GM12878 (cell line): ENCODE measurements around the gene CSRNP2. TPM values are rescaled to one million over a fixed set of nuclear protein-coding genes. Genes with fewer than 3 reads are reported as not detected.

ENCODE experiments used
- CREM ChIP-seq: IDR thresholded peaks from 2 replicates; pipeline ENCODE4 v1.6.1; 2014; ENCODE audit warnings: antibody characterized with exemption, low read depth
- CTCF ChIP-seq, 3 experiments: IDR thresholded peaks in 2 of 3; conservative IDR thresholded peaks in 1 of 3; 2 replicates each; pipeline ENCODE4 v1.5.1; 2011; ENCODE audit warnings: low read depth in 3 of 3, low read length in 3 of 3, mild to moderate bottlenecking in 3 of 3, control low read depth in 2 of 3, moderate library complexity in 2 of 3, inconsistent platforms in 1 of 3, mixed read lengths in 1 of 3; ENCODE audit not compliant: control insufficient read depth in 2 of 3, insufficient read depth in 1 of 3; ENCODE audit errors: extremely low read depth in 1 of 3
- ELK1 ChIP-seq: IDR thresholded peaks from 2 replicates; pipeline ENCODE4 v1.6.1; 2012; ENCODE audit warnings: low read depth, low read length, improper control_type of control experiment
- GABPA ChIP-seq: IDR thresholded peaks from 2 replicates; pipeline ENCODE4 v1.6.1; 2014; ENCODE audit warnings: antibody characterized with exemption, low read depth, mild to moderate bottlenecking, inconsistent platforms
- GATAD2B ChIP-seq: fragments of 450-650 bp; conservative IDR thresholded peaks from 2 replicates; pipeline ENCODE4 v1.6.1; 2017; ENCODE audit warnings: low read depth, mild to moderate bottlenecking, moderate library complexity
- HCFC1 ChIP-seq: fragments of 150-350 bp; IDR thresholded peaks from 2 replicates; pipeline ENCODE4 v1.6.1; 2014; ENCODE audit warnings: low read length
- HDGF ChIP-seq: fragments of 450-650 bp; IDR thresholded peaks from 2 replicates; pipeline ENCODE4 v1.6.1; 2016; ENCODE audit warnings: antibody characterized with exemption
- MEF2B ChIP-seq: fragments of 450-650 bp; IDR thresholded peaks from 2 replicates; pipeline ENCODE4 v1.6.1; 2018; ENCODE audit warnings: mild to moderate bottlenecking, moderate library complexity; ENCODE audit not compliant: partially characterized antibody, poor library complexity, severe bottlenecking
- MYC ChIP-seq: IDR thresholded peaks from 2 replicates; pipeline ENCODE4 v1.6.1; 2011; ENCODE audit warnings: mild to moderate bottlenecking, low read length, moderate library complexity, inconsistent platforms; ENCODE audit not compliant: insufficient read depth, insufficient replicate concordance, insufficient read length, severe bottlenecking
- NKRF ChIP-seq: fragments of 450-650 bp; conservative IDR thresholded peaks from 2 replicates; pipeline ENCODE4 v1.6.1; 2017; ENCODE audit warnings: mild to moderate bottlenecking, moderate library complexity
- PBX3 ChIP-seq: IDR thresholded peaks from 2 replicates; pipeline ENCODE4 v1.6.1; 2011; ENCODE audit warnings: mild to moderate bottlenecking, low read depth, low read length, moderate library complexity; ENCODE audit not compliant: insufficient replicate concordance
- PKNOX1 ChIP-seq: fragments of 450-650 bp; IDR thresholded peaks from 2 replicates; pipeline ENCODE4 v1.6.1; 2016; ENCODE audit warnings: mild to moderate bottlenecking
- POLR2AphosphoS5 ChIP-seq: IDR thresholded peaks from 2 replicates; pipeline ENCODE4 v1.6.1; 2011; ENCODE audit warnings: mild to moderate bottlenecking, low read length, inconsistent platforms
- SMC3 ChIP-seq: IDR thresholded peaks from 2 replicates; pipeline ENCODE4 v1.6.1; 2011; ENCODE audit warnings: low read length, improper control_type of control experiment, borderline replicate concordance
- TAF1 ChIP-seq: IDR thresholded peaks from 2 replicates; pipeline ENCODE4 v1.6.1; 2011; ENCODE audit warnings: mild to moderate bottlenecking, low read depth, low read length, borderline replicate concordance
- ZNF687 ChIP-seq: fragments of 450-650 bp; IDR thresholded peaks from 2 replicates; pipeline ENCODE4 v1.6.1; 2017; ENCODE audit warnings: mild to moderate bottlenecking, moderate library complexity
- polyA plus RNA-seq, 11 experiments: library from polyadenylated mRNA; depleted of rRNA in 4 of 11; unstranded in 6 of 11; stranded (reverse) in 5 of 11; fragments of >200 nt; fragmentation: Nextera tagmentation in 4 of 11; fragmentation: Illumina TruSeq in 1 of 11; extraction: Ambion mirVana in 4 of 11; extraction: Trizol in 1 of 11; gene quantifications; 1 replicate in 1 of 11; 2 replicates in 10 of 11; pipeline versions ENCODE4 v1.2.1 to v1.2.3, GENCODE V29; 2011 to 2016; ENCODE audit warnings: inconsistent platforms in 2 of 11, missing spikeins in 2 of 11, low read depth in 1 of 11
- total RNA-seq, 4 experiments: library from RNA; depleted of rRNA in 3 of 4; stranded (reverse); fragments of >200 nt in 3 of 4; fragmentation: Illumina TruSeq in 1 of 4; extraction: Trizol in 1 of 4; gene quantifications; 2 replicates each; pipeline versions ENCODE4 v1.2.1 to v1.2.3, GENCODE V29; 2013 to 2021

CSRNP2 gene
- total and polyA plus RNA-seq, 10 of the 15 experiments (the other 5 are each of a cell fraction or from before 2014, with no cell fraction given): 1.2 to 12.1 (median 6.3) TPM

- TF ChIP-seq NKRF: no peak; the same call in 1 of the 2 replicates
- peak; percentile 15 for TF ChIP-seq MYC
- TF ChIP-seq ZNF687: peak; percentile 76
- 0 out of 2 replicates have a peak, but pooled peaks have one; percentile 35 for TF ChIP-seq CREM
- peak; percentile 17; the same call in 1 of the 2 replicates for TF ChIP-seq TAF1
- no peak for TF ChIP-seq GABPA
- peak; percentile 31 for TF ChIP-seq MEF2B
- TF ChIP-seq SMC3: 0 out of 2 replicates have a peak, but pooled peaks have one; percentile 17
- 0 out of 2 replicates have a peak, but pooled peaks have one; percentile 14 for TF ChIP-seq PKNOX1
- TF ChIP-seq HCFC1: peak; percentile 17; the same call in 1 of the 2 replicates
- peak; percentile 80 for TF ChIP-seq GATAD2B
- TF ChIP-seq POLR2AphosphoS5: no peak; the same call in 1 of the 2 replicates
- peak; percentile 95 for TF ChIP-seq HDGF
- TF ChIP-seq CTCF (IDR thresholded peaks at IDR 0.05 in 2 of 3, conservative IDR thresholded peaks at IDR 0.05 in 1 of 3; ENCODE audit: control insufficient read depth in 2 of 3, extremely low read depth in 1 of 3, insufficient read depth in 1 of 3, low read depth in 3 of 3, low read length in 3 of 3): peak; percentile 7 to 13 (median 12); a peak in 2 of 6 replicates
- TF ChIP-seq ELK1: no peak
- no peak for TF ChIP-seq PBX3
Observed at GRCh38 chr12:51025836-51026638, 57.4 kb downstream of the CSRNP2 start, which contains the start of gene SLC11A2 (continued).
